Activated T-helper 1 cell treated with anti-CD3 and anti-CD28 coated beads, Interleukin-12 subunit alpha, Interleukin-12 subunit beta, Interleukin-2, Interleukin-4 antibody, amounts not matched to agents 30 ng/mL and 10 ng/mL and 1 ng/mL, durations not matched to agents 14 hours and 24 hours and 36 hours (primary cell): Measurements from ENCODE around the gene SIGLEC14. TPM values are rescaled to one million over a fixed set of nuclear protein-coding genes. Genes with fewer than 3 reads are reported as not detected.
A peak's percentile ranks its signal among the peaks of the same experiment; 100 is the strongest.
"Not testable (repeated sequence)": the region's sequence is repeated elsewhere in the genome, so short reads cannot be mapped to it uniquely, and the experiment has no call there.

ENCODE experiments used
- DNase-seq: peaks from one replicate; pipeline ENCODE4 v3.0.0; 2021; ENCODE audit warnings: low spot score
- H3K27ac Mint-ChIP-seq: one replicate; pipeline ENCODE4 v1.8.0; 2021; ENCODE audit warnings: mild to moderate bottlenecking, mixed read lengths
- H3K27me3 Mint-ChIP-seq: one replicate; pipeline ENCODE4 v1.8.0; 2022; ENCODE audit warnings: mild to moderate bottlenecking, moderate library complexity, mixed read lengths; ENCODE audit not compliant: insufficient read depth
- H3K36me3 Mint-ChIP-seq: one replicate; pipeline ENCODE4 v1.8.0; 2021; ENCODE audit warnings: low read depth, mixed read lengths
- H3K4me1 Mint-ChIP-seq: one replicate; pipeline ENCODE4 v1.8.0; 2021; ENCODE audit warnings: low read depth, mixed read lengths
- H3K4me3 Mint-ChIP-seq: one replicate; pipeline ENCODE4 v1.8.0; 2021; ENCODE audit warnings: mild to moderate bottlenecking, moderate library complexity, mixed read lengths
- H3K9me3 Mint-ChIP-seq: one replicate; pipeline ENCODE4 v1.8.0; 2021; ENCODE audit warnings: mixed read lengths
- intact Hi-C: fragments of 100-400 bp; cut with micrococcal nuclease; formaldehyde crosslinking; loops from one replicate; pipeline ENCODE4 v1.15.1; 2024
- total RNA-seq: library from RNA; stranded (reverse); gene quantifications from 2 replicates; pipeline ENCODE4 v1.2.3, GENCODE V29; 2022

The SIGLEC14 gene
- total RNA-seq: not detected in 2 replicates

GRCh38 chr19:51646730-51647129, at the start of gene SIGLEC14:
Gene SIGLEC14, minus strand, starts transcription at chr19:51646825. Its CDS starts 66 bp downstream, at chr19:51646759.
- H3K27ac Mint-ChIP-seq, H3K9me3 Mint-ChIP-seq, intact Hi-C loops, DNase-seq, H3K4me1 Mint-ChIP-seq, H3K27me3 Mint-ChIP-seq, H3K4me3 Mint-ChIP-seq, H3K36me3 Mint-ChIP-seq: not testable (repeated sequence)

- no peak for DNase-seq
- Mint-ChIP-seq H3K9me3 (peaks cover 4% of the 10 kb centered on the region), H3K4me1 (peaks cover 5% of the 10 kb centered on the region), H3K27ac (no peak overlapping the region), H3K4me3 (no peak overlapping the region), H3K27me3 (no peaks in the 10 kb centered on the region), H3K36me3 (peaks cover 13% of the 10 kb centered on the region)
- intact Hi-C loops: no loop called here
These were observed 49.2 kb upstream of the SIGLEC14 start for GRCh38 chr19:51695702-51696315.

GRCh38 chr19:51695088-51695487, 48.5 kb upstream of the SIGLEC14 start:
- Mint-ChIP-seq H3K4me1 (peaks cover 5% of the 10 kb centered on the region), H3K27me3 (no peaks in the 10 kb centered on the region), H3K27ac (no peak overlapping the region), H3K4me3 (no peak overlapping the region), H3K36me3 (peaks cover 11% of the 10 kb centered on the region), H3K9me3 (peaks cover 4% of the 10 kb centered on the region)
- intact Hi-C loops: no loop called here
- DNase-seq: no peak

- peaks cover 4% of the 10 kb centered on the region for H3K9me3 Mint-ChIP-seq
- no peak overlapping the region for H3K27ac Mint-ChIP-seq
- no peak for DNase-seq
- peaks cover 5% of the 10 kb centered on the region for H3K4me1 Mint-ChIP-seq
- H3K4me3 Mint-ChIP-seq: no peak overlapping the region
- peaks cover 9% of the 10 kb centered on the region for H3K36me3 Mint-ChIP-seq
- H3K27me3 Mint-ChIP-seq: no peaks in the 10 kb centered on the region
- intact Hi-C loops: no loop called here
These were observed 47.9 kb upstream of the SIGLEC14 start for GRCh38 chr19:51694318-51695085.

- no peak overlapping the region for H3K4me3 Mint-ChIP-seq
- no peaks in the 10 kb centered on the region for H3K27me3 Mint-ChIP-seq
- H3K27ac Mint-ChIP-seq: no peak overlapping the region
- peaks cover 6% of the 10 kb centered on the region for H3K4me1 Mint-ChIP-seq
- DNase-seq: no peak
- intact Hi-C loops: no loop called here
- H3K9me3 Mint-ChIP-seq: peaks cover 4% of the 10 kb centered on the region
- H3K36me3 Mint-ChIP-seq: peaks cover 8% of the 10 kb centered on the region
These were observed 47.2 kb upstream of the SIGLEC14 start for GRCh38 chr19:51693819-51694218.

GRCh38 chr19:51693260-51693659, 46.6 kb upstream of the SIGLEC14 start, which contains the start of gene SPACA6:
Gene SPACA6, plus strand, starts transcription at chr19:51693330. Its CDS starts 197 bp downstream, at chr19:51693527.
- Mint-ChIP-seq H3K27me3 (peaks cover 2% of the 10 kb centered on the region), H3K9me3 (no peaks in the 10 kb centered on the region), H3K36me3 (peaks cover 5% of the 10 kb centered on the region), H3K4me1 (peaks cover 11% of the 10 kb centered on the region), H3K4me3 (no peak within 1 kb of the TSS), H3K27ac (peak within 1 kb of the TSS; percentile 45)
- intact Hi-C loops: no loop called here
- no peak for DNase-seq

- peaks cover 3% of the 10 kb centered on the region for H3K36me3 Mint-ChIP-seq
- peaks cover 10% of the 10 kb centered on the region for H3K27me3 Mint-ChIP-seq
- intact Hi-C loops: no loop called here
- no peaks in the 10 kb centered on the region for H3K9me3 Mint-ChIP-seq
- no peak for DNase-seq
- peaks cover 11% of the 10 kb centered on the region for H3K4me1 Mint-ChIP-seq
- H3K4me3 Mint-ChIP-seq: no peak overlapping the region
- no peak overlapping the region for H3K27ac Mint-ChIP-seq
These were observed 45.8 kb upstream of the SIGLEC14 start for GRCh38 chr19:51692468-51692867.

- Mint-ChIP-seq H3K27me3 (peaks cover 14% of the 10 kb centered on the region), H3K4me3 (peak overlapping the region; percentile 66), H3K36me3 (peaks cover 3% of the 10 kb centered on the region), H3K27ac (peak overlapping the region; percentile 76), H3K4me1 (peaks cover 11% of the 10 kb centered on the region), H3K9me3 (no peaks in the 10 kb centered on the region)
- intact Hi-C loops: no loop called here
- no peak for DNase-seq
These were observed 45.2 kb upstream of the SIGLEC14 start for GRCh38 chr19:51691584-51692428.

- intact Hi-C loops: no loop called here
- H3K27ac Mint-ChIP-seq: peak overlapping the region; percentile 76
- DNase-seq: no peak
- H3K36me3 Mint-ChIP-seq: peaks cover 3% of the 10 kb centered on the region
- peaks cover under 1% of the 10 kb centered on the region for H3K9me3 Mint-ChIP-seq
- peak overlapping the region; percentile 66 for H3K4me3 Mint-ChIP-seq
- H3K4me1 Mint-ChIP-seq: peaks cover 11% of the 10 kb centered on the region
- H3K27me3 Mint-ChIP-seq: peaks cover 14% of the 10 kb centered on the region
These were observed 44.5 kb upstream of the SIGLEC14 start for GRCh38 chr19:51691074-51691583.

- H3K9me3 Mint-ChIP-seq: peaks cover 6% of the 10 kb centered on the region
- DNase-seq: peak; percentile 67
- peaks cover 11% of the 10 kb centered on the region for H3K4me1 Mint-ChIP-seq
- intact Hi-C loops: loop anchor here (1.0 kb wide), 1 partner anchor 14 kb away; no protein-coding TSS in a partner anchor
- peaks cover 15% of the 10 kb centered on the region for H3K27me3 Mint-ChIP-seq
- H3K4me3 Mint-ChIP-seq: peak overlapping the region; percentile 92
- H3K36me3 Mint-ChIP-seq: peaks cover 3% of the 10 kb centered on the region
- peak overlapping the region; percentile 84 for H3K27ac Mint-ChIP-seq
These were observed 43.9 kb upstream of the SIGLEC14 start for GRCh38 chr19:51690454-51691073.

- Mint-ChIP-seq H3K27ac (peak overlapping the region; percentile 84), H3K27me3 (peaks cover 15% of the 10 kb centered on the region), H3K9me3 (peaks cover 12% of the 10 kb centered on the region), H3K36me3 (peaks cover 3% of the 10 kb centered on the region), H3K4me3 (peak overlapping the region; percentile 92), H3K4me1 (peaks cover 11% of the 10 kb centered on the region)
- intact Hi-C loops: loop anchor here (1.0 kb wide), 1 partner anchor 14 kb away; no protein-coding TSS in a partner anchor
- no peak for DNase-seq
These were observed 43.3 kb upstream of the SIGLEC14 start for GRCh38 chr19:51689751-51690453.
